WTC11 (cell line): ENCODE data around the gene VWF. TPM values are rescaled to one million over a fixed set of nuclear protein-coding genes. Genes with fewer than 3 reads are reported as not detected.

Source experiments
- ATAC-seq: fragments of 200-7000 bp; cut with Tn5 transposase; 2 replicates; pipeline ENCODE4 v1.10.0; 2021; ENCODE audit warnings: mild to moderate bottlenecking, moderate library complexity
- CTCF ChIA-PET: fragments of 300-600 bp; sonication (Branson Sonifier 250); formaldehyde crosslinking; loops from one replicate; lab custom pipeline; 2021; ENCODE audit warnings: antibody characterized with exemption; lab: Charles Lee
- POLR2A ChIA-PET: fragments of 350-600 bp; sonication (Branson Sonifier 250); formaldehyde crosslinking; loops from one replicate; lab custom pipeline; 2021; ENCODE audit warnings: antibody characterized with exemption; lab: Charles Lee
- DNase-seq: peaks from one replicate; pipeline ENCODE4 v3.0.0; 2021; ENCODE audit warnings: low spot score
- H3K27ac Mint-ChIP-seq: 2 replicates; pipeline ENCODE4 v1.8.0; 2021; ENCODE audit warnings: mixed read lengths
- H3K27me3 Mint-ChIP-seq: 2 replicates; pipeline ENCODE4 v1.8.0; 2021; ENCODE audit warnings: low read depth, mild to moderate bottlenecking, moderate library complexity, mixed read lengths
- H3K36me3 Mint-ChIP-seq: 2 replicates; pipeline ENCODE4 v1.8.0; 2021; ENCODE audit warnings: mixed read lengths
- H3K4me1 Mint-ChIP-seq: 2 replicates; pipeline ENCODE4 v1.8.0; 2022; ENCODE audit warnings: mixed read lengths
- H3K4me3 Mint-ChIP-seq: 2 replicates; pipeline ENCODE4 v1.8.0; 2021; ENCODE audit warnings: mild to moderate bottlenecking, moderate library complexity, mixed read lengths
- H3K9me3 Mint-ChIP-seq: 2 replicates; pipeline ENCODE4 v1.8.0; 2021; ENCODE audit warnings: mixed read lengths
- CDX4 ChIP-seq: fragments of 250-450 bp; sonication (Bioruptor Pico); IDR thresholded peaks from 2 replicates; pipeline ENCODE4 v1.9.0; 2021; ENCODE audit warnings: moderate library complexity, mild to moderate bottlenecking, inconsistent platforms, borderline replicate concordance
- CREB1 ChIP-seq: sonication (generic); formaldehyde crosslinking; IDR thresholded peaks from 2 replicates; pipeline ENCODE4 v1.8.0; 2023; ENCODE audit warnings: mild to moderate bottlenecking, missing genetic modification reagents
- FOXP1 ChIP-seq: sonication (generic); formaldehyde crosslinking; IDR thresholded peaks from 2 replicates; pipeline ENCODE4 v1.8.0; 2022; ENCODE audit warnings: missing genetic modification reagents, mild to moderate bottlenecking, moderate library complexity, borderline replicate concordance
- KAT7 ChIP-seq: sonication (generic); formaldehyde crosslinking; IDR thresholded peaks from 2 replicates; pipeline ENCODE4 v1.8.1; 2023; ENCODE audit warnings: missing genetic modification reagents, mild to moderate bottlenecking, borderline replicate concordance
- PREB ChIP-seq: sonication (generic); formaldehyde crosslinking; IDR thresholded peaks from 2 replicates; pipeline ENCODE4 v1.8.1; 2022; ENCODE audit warnings: mild to moderate bottlenecking, missing genetic modification reagents, moderate library complexity, borderline replicate concordance
- SOX15 ChIP-seq: fragments of 250-450 bp; sonication (Bioruptor Pico); IDR thresholded peaks from 2 replicates; pipeline ENCODE4 v1.9.0; 2021; ENCODE audit warnings: mild to moderate bottlenecking
- TP53 ChIP-seq: sonication (generic); formaldehyde crosslinking; IDR thresholded peaks from 2 replicates; pipeline ENCODE4 v1.8.1; 2023; ENCODE audit warnings: mild to moderate bottlenecking, missing genetic modification reagents
- USF1 ChIP-seq: sonication (generic); formaldehyde crosslinking; IDR thresholded peaks from 2 replicates; pipeline ENCODE4 v1.8.0; 2022; ENCODE audit warnings: mild to moderate bottlenecking, missing genetic modification reagents
- ZMAT4 ChIP-seq: fragments of 250-450 bp; sonication (Bioruptor Pico); IDR thresholded peaks from 2 replicates; pipeline ENCODE4 v1.9.0; 2021; ENCODE audit warnings: mild to moderate bottlenecking
- ZNF219 ChIP-seq: sonication (generic); formaldehyde crosslinking; IDR thresholded peaks from 2 replicates; pipeline ENCODE4 v1.8.0; 2023; ENCODE audit warnings: missing genetic modification reagents, mild to moderate bottlenecking, borderline replicate concordance
- ZNF263 ChIP-seq: sonication (generic); formaldehyde crosslinking; IDR thresholded peaks from 2 replicates; pipeline ENCODE4 v1.8.1; 2022; ENCODE audit warnings: low read depth, mild to moderate bottlenecking, moderate library complexity, missing genetic modification reagents
- ZNF416 ChIP-seq: fragments of 250-450 bp; sonication (Bioruptor Pico); IDR thresholded peaks from 2 replicates; pipeline ENCODE4 v1.9.0; 2021; ENCODE audit warnings: mild to moderate bottlenecking, inconsistent platforms
- ZNF512 ChIP-seq: sonication (generic); formaldehyde crosslinking; IDR thresholded peaks from 2 replicates; pipeline ENCODE4 v1.8.1; 2022; ENCODE audit warnings: missing genetic modification reagents, borderline replicate concordance
- ZNF532 ChIP-seq: fragments of 250-450 bp; sonication (Bioruptor Pico); IDR thresholded peaks from 2 replicates; pipeline ENCODE4 v1.9.0; 2021; ENCODE audit warnings: mild to moderate bottlenecking, borderline replicate concordance
- total RNA-seq: library from RNA; stranded (reverse); gene quantifications from 3 replicates; pipeline ENCODE4 v1.2.3, GENCODE V29; 2021
- TF ChIP-seq, protein P1 (sequence below): sonication (generic); formaldehyde crosslinking; IDR thresholded peaks from 2 replicates; pipeline ENCODE4 v1.8.1; 2023; ENCODE audit warnings: mild to moderate bottlenecking, missing genetic modification reagents, borderline replicate concordance
- TF ChIP-seq, protein P2 (sequence below): sonication (generic); formaldehyde crosslinking; IDR thresholded peaks from 2 replicates; pipeline ENCODE4 v1.8.0; 2023; ENCODE audit warnings: missing genetic modification reagents
- TF ChIP-seq, protein P3 (sequence below): sonication (generic); formaldehyde crosslinking; IDR thresholded peaks from 2 replicates; pipeline ENCODE4 v1.8.0; 2022; ENCODE audit warnings: mild to moderate bottlenecking, missing genetic modification reagents

Gene VWF
- total RNA-seq, 1 experiment from 2014 or later = 0.48 TPM

DNA sequence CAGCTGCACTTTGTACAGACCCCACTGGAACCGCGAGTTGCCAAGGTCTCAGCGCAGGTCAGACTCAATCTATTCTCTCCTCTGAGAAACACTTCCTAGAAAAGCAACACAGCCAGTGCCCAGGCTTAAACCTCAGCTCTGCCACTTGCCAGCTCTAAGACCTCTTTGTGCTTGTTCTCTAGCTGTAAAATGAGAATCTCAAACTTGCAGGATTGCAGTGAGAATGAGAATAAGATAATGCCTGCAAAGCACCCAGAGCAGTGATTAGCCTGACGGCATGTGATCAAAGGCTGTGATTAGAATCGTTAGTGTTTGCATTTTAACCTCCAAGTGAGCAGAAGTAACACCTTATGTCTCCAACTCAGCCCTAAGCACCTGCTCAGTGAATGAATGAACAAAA, 200.7 kb downstream of the VWF start (continued):
- TF ChIP-seq CDX4 (CRISPR knock-in tag) = no peak

DNA sequence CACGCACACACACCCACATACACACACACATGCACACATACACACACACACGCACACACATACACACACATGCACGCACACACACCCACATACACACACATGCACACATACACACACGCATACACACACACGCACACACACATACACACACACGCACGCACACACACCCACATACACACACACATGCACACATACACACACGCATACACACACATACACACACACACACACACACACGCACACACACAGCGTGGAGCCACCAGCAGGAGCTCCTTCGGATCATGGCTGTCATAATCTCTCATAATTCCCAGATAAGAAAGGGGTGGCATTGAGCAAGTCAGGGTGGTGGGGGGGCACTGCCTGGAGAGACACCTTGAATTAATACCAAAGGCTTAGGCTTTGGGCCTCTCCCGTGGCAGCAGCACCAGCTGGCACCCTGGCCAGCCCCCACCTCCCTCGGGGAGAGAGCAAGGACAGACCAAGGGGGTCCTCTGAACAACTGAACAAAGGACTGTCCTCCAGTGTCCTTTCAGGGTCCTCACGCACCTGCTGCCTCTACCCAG, 201.3 kb downstream of the VWF start:
- ChIA-PET CTCF (interaction anchor here (0.6 to 2.6 kb wide), 4 partner anchors 44 to 207 kb away, joined by 3 to 12 read pairs (median 3); no protein-coding TSS in a partner anchor), POLR2A (interaction anchor here (0.5 to 0.6 kb wide), 2 partner anchors 162 to 1318 kb away, joined by 3 read pairs; no protein-coding TSS in a partner anchor)
- ATAC-seq (no peak), DNase-seq (no peak)
- H3K4me1 Mint-ChIP-seq = peaks cover 13% of the 10 kb centered on the region
- no peaks in the 10 kb centered on the region for H3K9me3 Mint-ChIP-seq
- no peak overlapping the region; the same call in 1 of the 2 replicates for H3K27ac Mint-ChIP-seq
- H3K27me3 Mint-ChIP-seq = no peaks in the 10 kb centered on the region
- H3K4me3 Mint-ChIP-seq = no peak overlapping the region
- H3K36me3 Mint-ChIP-seq = peaks cover 2% of the 10 kb centered on the region; the same call in 1 of the 2 replicates
- no peak for TF ChIP-seq ZMAT4 (CRISPR knock-in tag)
- TF ChIP-seq SOX15 (CRISPR knock-in tag) = no peak
- TF ChIP-seq USF1 (CRISPR knock-in tag) = no peak
- TF ChIP-seq, protein P1, sequence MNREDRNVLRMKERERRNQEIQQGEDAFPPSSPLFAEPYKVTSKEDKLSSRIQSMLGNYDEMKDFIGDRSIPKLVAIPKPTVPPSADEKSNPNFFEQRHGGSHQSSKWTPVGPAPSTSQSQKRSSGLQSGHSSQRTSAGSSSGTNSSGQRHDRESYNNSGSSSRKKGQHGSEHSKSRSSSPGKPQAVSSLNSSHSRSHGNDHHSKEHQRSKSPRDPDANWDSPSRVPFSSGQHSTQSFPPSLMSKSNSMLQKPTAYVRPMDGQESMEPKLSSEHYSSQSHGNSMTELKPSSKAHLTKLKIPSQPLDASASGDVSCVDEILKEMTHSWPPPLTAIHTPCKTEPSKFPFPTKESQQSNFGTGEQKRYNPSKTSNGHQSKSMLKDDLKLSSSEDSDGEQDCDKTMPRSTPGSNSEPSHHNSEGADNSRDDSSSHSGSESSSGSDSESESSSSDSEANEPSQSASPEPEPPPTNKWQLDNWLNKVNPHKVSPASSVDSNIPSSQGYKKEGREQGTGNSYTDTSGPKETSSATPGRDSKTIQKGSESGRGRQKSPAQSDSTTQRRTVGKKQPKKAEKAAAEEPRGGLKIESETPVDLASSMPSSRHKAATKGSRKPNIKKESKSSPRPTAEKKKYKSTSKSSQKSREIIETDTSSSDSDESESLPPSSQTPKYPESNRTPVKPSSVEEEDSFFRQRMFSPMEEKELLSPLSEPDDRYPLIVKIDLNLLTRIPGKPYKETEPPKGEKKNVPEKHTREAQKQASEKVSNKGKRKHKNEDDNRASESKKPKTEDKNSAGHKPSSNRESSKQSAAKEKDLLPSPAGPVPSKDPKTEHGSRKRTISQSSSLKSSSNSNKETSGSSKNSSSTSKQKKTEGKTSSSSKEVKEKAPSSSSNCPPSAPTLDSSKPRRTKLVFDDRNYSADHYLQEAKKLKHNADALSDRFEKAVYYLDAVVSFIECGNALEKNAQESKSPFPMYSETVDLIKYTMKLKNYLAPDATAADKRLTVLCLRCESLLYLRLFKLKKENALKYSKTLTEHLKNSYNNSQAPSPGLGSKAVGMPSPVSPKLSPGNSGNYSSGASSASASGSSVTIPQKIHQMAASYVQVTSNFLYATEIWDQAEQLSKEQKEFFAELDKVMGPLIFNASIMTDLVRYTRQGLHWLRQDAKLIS (CRISPR knock-in tag) = no peak
- no peak for TF ChIP-seq ZNF219 (CRISPR knock-in tag)
- no peak for TF ChIP-seq ZNF416 (CRISPR knock-in tag)
- no peak for TF ChIP-seq ZNF532 (CRISPR knock-in tag)
- TF ChIP-seq, protein P2, sequence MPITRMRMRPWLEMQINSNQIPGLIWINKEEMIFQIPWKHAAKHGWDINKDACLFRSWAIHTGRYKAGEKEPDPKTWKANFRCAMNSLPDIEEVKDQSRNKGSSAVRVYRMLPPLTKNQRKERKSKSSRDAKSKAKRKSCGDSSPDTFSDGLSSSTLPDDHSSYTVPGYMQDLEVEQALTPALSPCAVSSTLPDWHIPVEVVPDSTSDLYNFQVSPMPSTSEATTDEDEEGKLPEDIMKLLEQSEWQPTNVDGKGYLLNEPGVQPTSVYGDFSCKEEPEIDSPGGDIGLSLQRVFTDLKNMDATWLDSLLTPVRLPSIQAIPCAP (CRISPR knock-in tag) = no peak
- TF ChIP-seq, protein P3, sequence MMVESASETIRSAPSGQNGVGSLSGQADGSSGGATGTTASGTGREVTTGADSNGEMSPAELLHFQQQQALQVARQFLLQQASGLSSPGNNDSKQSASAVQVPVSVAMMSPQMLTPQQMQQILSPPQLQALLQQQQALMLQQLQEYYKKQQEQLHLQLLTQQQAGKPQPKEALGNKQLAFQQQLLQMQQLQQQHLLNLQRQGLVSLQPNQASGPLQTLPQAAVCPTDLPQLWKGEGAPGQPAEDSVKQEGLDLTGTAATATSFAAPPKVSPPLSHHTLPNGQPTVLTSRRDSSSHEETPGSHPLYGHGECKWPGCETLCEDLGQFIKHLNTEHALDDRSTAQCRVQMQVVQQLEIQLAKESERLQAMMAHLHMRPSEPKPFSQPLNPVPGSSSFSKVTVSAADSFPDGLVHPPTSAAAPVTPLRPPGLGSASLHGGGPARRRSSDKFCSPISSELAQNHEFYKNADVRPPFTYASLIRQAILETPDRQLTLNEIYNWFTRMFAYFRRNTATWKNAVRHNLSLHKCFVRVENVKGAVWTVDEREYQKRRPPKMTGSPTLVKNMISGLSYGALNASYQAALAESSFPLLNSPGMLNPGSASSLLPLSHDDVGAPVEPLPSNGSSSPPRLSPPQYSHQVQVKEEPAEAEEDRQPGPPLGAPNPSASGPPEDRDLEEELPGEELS (CRISPR knock-in tag) = no peak
- no peak for TF ChIP-seq CREB1 (CRISPR knock-in tag)
- no peak for TF ChIP-seq ZNF512 (CRISPR knock-in tag)
- no peak for TF ChIP-seq PREB
- no peak for TF ChIP-seq KAT7 (CRISPR knock-in tag)
- TF ChIP-seq ZNF263 = no peak
- TF ChIP-seq FOXP1 (CRISPR knock-in tag) = no peak
- TF ChIP-seq TP53 (CRISPR knock-in tag) = no peak
